ENCODE measurements around the gene MAPT.

GRCh38 chr17:46028374-46028773, 134.0 kb downstream of the MAPT start:
- TF ChIP-seq, protein P1, sequence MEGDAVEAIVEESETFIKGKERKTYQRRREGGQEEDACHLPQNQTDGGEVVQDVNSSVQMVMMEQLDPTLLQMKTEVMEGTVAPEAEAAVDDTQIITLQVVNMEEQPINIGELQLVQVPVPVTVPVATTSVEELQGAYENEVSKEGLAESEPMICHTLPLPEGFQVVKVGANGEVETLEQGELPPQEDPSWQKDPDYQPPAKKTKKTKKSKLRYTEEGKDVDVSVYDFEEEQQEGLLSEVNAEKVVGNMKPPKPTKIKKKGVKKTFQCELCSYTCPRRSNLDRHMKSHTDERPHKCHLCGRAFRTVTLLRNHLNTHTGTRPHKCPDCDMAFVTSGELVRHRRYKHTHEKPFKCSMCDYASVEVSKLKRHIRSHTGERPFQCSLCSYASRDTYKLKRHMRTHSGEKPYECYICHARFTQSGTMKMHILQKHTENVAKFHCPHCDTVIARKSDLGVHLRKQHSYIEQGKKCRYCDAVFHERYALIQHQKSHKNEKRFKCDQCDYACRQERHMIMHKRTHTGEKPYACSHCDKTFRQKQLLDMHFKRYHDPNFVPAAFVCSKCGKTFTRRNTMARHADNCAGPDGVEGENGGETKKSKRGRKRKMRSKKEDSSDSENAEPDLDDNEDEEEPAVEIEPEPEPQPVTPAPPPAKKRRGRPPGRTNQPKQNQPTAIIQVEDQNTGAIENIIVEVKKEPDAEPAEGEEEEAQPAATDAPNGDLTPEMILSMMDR (IDR thresholded peaks at IDR 0.05; ENCODE audit: poor library complexity), result no peak
- TF ChIP-seq EZH2phosphoT487 (IDR thresholded peaks at IDR 0.05; ENCODE audit: low read depth, severe bottlenecking, unreplicated experiment), result no peak
